ENCODE data around the gene FXN.

FXN gene

GRCh38 chr9:69062195-69062594 lies 26.6 kb downstream of the FXN start:
- no peak for FAIRE-seq

GRCh38 chr9:69063839-69064238 lies 28.3 kb downstream of the FXN start:
- FAIRE-seq: no peak

More at GRCh38 chr9:69062195-69062594, 26.6 kb downstream of the FXN start:
- no peak for DNase-seq (ENCODE audit: insufficient read length, low spot score)

GRCh38 chr9:69065660-69066059 lies 30.1 kb downstream of the FXN start:
- FAIRE-seq (no peak), DNase-seq (ENCODE audit: insufficient read length, low spot score) (no peak)

More at GRCh38 chr9:69063839-69064238, 28.3 kb downstream of the FXN start:
- DNase-seq (ENCODE audit: insufficient read length, low spot score): no peak

GRCh38 chr9:69066955-69067354 lies 31.4 kb downstream of the FXN start:
- no peak for FAIRE-seq
- no peak for DNase-seq (ENCODE audit: insufficient read length, low spot score)

- DNase-seq (ENCODE audit: insufficient read length, low spot score) (no peak), FAIRE-seq (no peak)
These were observed 34.6 kb downstream of the FXN start for GRCh38 chr9:69070201-69070600.

GRCh38 chr9:69071059-69071458 lies 35.5 kb downstream of the FXN start:
- FAIRE-seq (no peak), DNase-seq (ENCODE audit: insufficient read length, low spot score) (no peak)

GRCh38 chr9:69073103-69073502 lies 37.6 kb downstream of the FXN start:
- FAIRE-seq (no peak), DNase-seq (ENCODE audit: insufficient read length, low spot score) (no peak)

GRCh38 chr9:69074801-69075200 lies 39.2 kb downstream of the FXN start:
- no peak for DNase-seq (ENCODE audit: insufficient read length, low spot score)
- no peak for FAIRE-seq

- FAIRE-seq (no peak), DNase-seq (ENCODE audit: insufficient read length, low spot score) (no peak)
These were observed 41.0 kb downstream of the FXN start for GRCh38 chr9:69076550-69076949.

- FAIRE-seq (no peak), DNase-seq (ENCODE audit: insufficient read length, low spot score) (no peak)
These were observed 42.5 kb downstream of the FXN start for GRCh38 chr9:69078069-69078468.

GRCh38 chr9:69078581-69078980 lies 43.0 kb downstream of the FXN start:
- DNase-seq (ENCODE audit: insufficient read length, low spot score): no peak
- no peak for FAIRE-seq

- FAIRE-seq (no peak), DNase-seq (ENCODE audit: insufficient read length, low spot score) (no peak)
These were observed 43.6 kb downstream of the FXN start for GRCh38 chr9:69079186-69079585.

GRCh38 chr9:69081261-69081660 lies 45.7 kb downstream of the FXN start:
- DNase-seq (ENCODE audit: insufficient read length, low spot score) (no peak), FAIRE-seq (no peak)

- no peak for FAIRE-seq
- no peak for DNase-seq (ENCODE audit: insufficient read length, low spot score)
These were observed 47.8 kb downstream of the FXN start for GRCh38 chr9:69083321-69083720.

- FAIRE-seq (no peak), DNase-seq (ENCODE audit: insufficient read length, low spot score) (no peak)
These were observed 50.2 kb downstream of the FXN start for GRCh38 chr9:69085569-69086283.

- DNase-seq (ENCODE audit: insufficient read length, low spot score) (no peak), FAIRE-seq (no peak)
These were observed 50.8 kb downstream of the FXN start for GRCh38 chr9:69086312-69086711.

GRCh38 chr9:69086769-69087168 lies 51.2 kb downstream of the FXN start:
- FAIRE-seq: no peak
- no peak for DNase-seq (ENCODE audit: insufficient read length, low spot score)

- no peak for FAIRE-seq
- DNase-seq (ENCODE audit: insufficient read length, low spot score): no peak
These were observed 53.5 kb downstream of the FXN start for GRCh38 chr9:69089082-69089481.

- DNase-seq (ENCODE audit: insufficient read length, low spot score): no peak
- FAIRE-seq: no peak
These were observed 53.9 kb downstream of the FXN start for GRCh38 chr9:69089491-69089890.

GRCh38 chr9:69090140-69090750 lies 54.7 kb downstream of the FXN start:
- FAIRE-seq: no peak
- DNase-seq (ENCODE audit: insufficient read length, low spot score): no peak

GRCh38 chr9:69090946-69091345 lies 55.4 kb downstream of the FXN start:
- FAIRE-seq: no peak
- no peak for DNase-seq (ENCODE audit: insufficient read length, low spot score)

- FAIRE-seq (no peak), DNase-seq (ENCODE audit: insufficient read length, low spot score) (no peak)
These were observed 58.0 kb downstream of the FXN start for GRCh38 chr9:69093471-69094103.

All from HTR-8/SVneo (cell line).